ENCODE data around the gene CEP19.

GRCh38 chr3:196756732-196757131 is 44.7 kb upstream of the CEP19 start:
- TF ChIP-seq CTCF (optimal IDR thresholded peaks at IDR 0.05 in 1 of 3, IDR thresholded peaks at IDR 0.05 in 1 of 3, conservative IDR thresholded peaks at IDR 0.05 in 1 of 3; ENCODE audit: extremely low read depth in 1 of 3, insufficient read depth in 2 of 3, low read length in 3 of 3), result no peak
- TF ChIP-seq EZH2 (IDR thresholded peaks at IDR 0.05; ENCODE audit: low read length), result no peak

All from keratinocyte (primary cell).